Adrenal gland (tissue), 12 donors: ENCODE results near the gene PYGB. TPM values are rescaled to one million over a fixed set of nuclear protein-coding genes. Genes with fewer than 3 reads are reported as not detected.

Source experiments
- DNase-seq, 7 donors: peaks; one replicate each; pipeline ENCODE4 v3.0.0-alpha.2; 2019 to 2020
- H3K27ac ChIP-seq, 5 donors: fragments of 200-600 bp; sonication (generic) in 4 of 5; 1 replicate in 3 of 5; 2 replicates in 2 of 5; pipeline versions ENCODE4 v1.5.1 to v1.8.0; 2016 to 2020; ENCODE audit warnings: mild to moderate bottlenecking in 1 of 5
- H3K27me3 ChIP-seq: fragments of 200-600 bp; 2 replicates; pipeline ENCODE4 v1.8.0; 2021
- H3K36me3 ChIP-seq, 2 donors: fragments of 200-600 bp; replicated peaks in 1 of 2; 1 replicate in 1 of 2; 2 replicates in 1 of 2; pipeline versions ENCODE4 v1.5.1 to v1.8.0; 2018 to 2022
- H3K4me1 ChIP-seq, 2 donors: fragments of 200-600 bp; replicated peaks in 1 of 2; 1 replicate in 1 of 2; 2 replicates in 1 of 2; pipeline versions ENCODE4 v1.5.1 to v1.8.0; 2018 to 2021
- H3K4me3 ChIP-seq, 4 donors: fragments of 200-600 bp; sonication (generic) in 3 of 4; one replicate each; pipeline ENCODE4 v1.5.1; 2016 to 2018
- H3K9me3 ChIP-seq, 3 donors: fragments of 200-600 bp; sonication (generic) in 1 of 3; replicated peaks in 1 of 3; 1 replicate in 2 of 3; 2 replicates in 1 of 3; pipeline versions ENCODE4 v1.5.1 to v1.8.0; 2016 to 2021
- CTCF ChIP-seq, 6 experiments: fragments of 450-650 bp in 4 of 6; fragments of 200-600 bp in 2 of 6; sonication (generic) in 1 of 6; IDR thresholded peaks; 1 replicate in 5 of 6; 2 replicates in 1 of 6; pipeline versions ENCODE4 v1.5.1 to v1.8.0; 2016 to 2021; ENCODE audit warnings: antibody characterized with exemption in 6 of 6, mild to moderate bottlenecking in 2 of 6, moderate library complexity in 1 of 6
- POLR2A ChIP-seq, 2 donors: fragments of 450-650 bp; IDR thresholded peaks; one replicate each; pipeline ENCODE4 v1.6.1; 2017; ENCODE audit warnings: antibody characterized with exemption in 2 of 2, mild to moderate bottlenecking in 2 of 2, moderate library complexity in 1 of 2
- WGBS, 4 donors: extraction: QIAGEN DNeasy Blood & Tissue Kit in 2 of 4; methylation state at CpG; one replicate each; pipeline versions ENCODE4 v1.1.5 to v1.1.7; 2013 to 2017; 5-methylcytosine and 5-hydroxymethylcytosine counted together
- intact Hi-C, 2 donors: fragments of 100-400 bp; cut with DNase I; formaldehyde crosslinking; loops; one replicate each; pipeline versions ENCODE4 v1.14.1 to v1.15.0; 2022 to 2023
- polyA plus RNA-seq, 3 donors: library from polyadenylated mRNA; stranded (reverse); fragments of 200-250 nt in 2 of 3; fragments of 350-450 nt in 1 of 3; fragmentation: Illumina TruSeq in 1 of 3; extraction: RNeasy Lipid Tissue Mini Kit (QIAGEN cat#74804) in 1 of 3; gene quantifications; one replicate each; pipeline ENCODE4 v1.2.3, GENCODE V29; 2013 to 2014
- total RNA-seq, 9 donors: library from RNA; depleted of rRNA in 4 of 9; stranded (reverse); fragments of >200 nt in 4 of 9; fragments of 120-200 nt in 1 of 9; fragmentation: NEBNext Ultra II Directional in 1 of 9; extraction: Animal tissue kit (Norgen Biotek cat#: 25700) in 1 of 9; gene quantifications; one replicate each; pipeline versions ENCODE4 v1.1.0 to v1.2.4, GENCODE V29; 2013 to 2023
- donor health status: healthy with polysubstance abuse.
- donor health status: Bipolar disorder and iron deficiency.
- donor health status: DM: yes; HTN: yes; CAD: no.
- donor health status: DM: no; HTN: no; CAD: no.
- donor health status: DM: no; HTN: no; CAD: no.
- donor health status: DM: yes; HTN: yes; CAD: no.

PYGB gene
- total and polyA plus RNA-seq, 12 donors = 15.7 to 118 (median 71.4) TPM

- WGBS, 4 donors = 90 to 100% (median 93%) methylated on average over 5 to 21 of the region's 21 CpGs
- no peak for TF ChIP-seq CTCF (IDR thresholded peaks at IDR 0.05)
- no peak for TF ChIP-seq POLR2A (IDR thresholded peaks at IDR 0.05)
- peak in 6 of 7 donors; percentile 4 to 68 (median 10) for DNase-seq
- Histone ChIP-seq H3K4me3 (no peak overlapping the region), H3K27me3 (no peaks in the 10 kb centered on the region), H3K36me3 (peaks cover 0 to 91% of the 10 kb centered on the region in 2 donors), H3K9me3 (no peaks in the 10 kb centered on the region), H3K4me1 (no peaks in the 10 kb centered on the region), H3K27ac (no peak overlapping the region)
- intact Hi-C loops = no loop called here
These were observed 33.7 kb downstream of the PYGB start for GRCh38 chr20:25281541-25281991.

- H3K27ac ChIP-seq = no peak overlapping the region
- intact Hi-C loops = no loop called here
- no peaks in the 10 kb centered on the region for H3K27me3 ChIP-seq
- H3K4me3 ChIP-seq = no peak overlapping the region
- H3K36me3 ChIP-seq = peaks cover 0 to 92% of the 10 kb centered on the region in 2 donors
- H3K9me3 ChIP-seq = no peaks in the 10 kb centered on the region
- DNase-seq = peak in 5 of 7 donors; percentile 5 to 46 (median 12)
- H3K4me1 ChIP-seq = no peaks in the 10 kb centered on the region
- TF ChIP-seq CTCF (IDR thresholded peaks at IDR 0.05) = no peak
- TF ChIP-seq POLR2A (IDR thresholded peaks at IDR 0.05) = no peak
- WGBS, 4 donors = 85 to 100% (median 94%) methylated on average over 6 to 22 of the region's 22 CpGs
These were observed 34.3 kb downstream of the PYGB start for GRCh38 chr20:25282034-25282781.

GRCh38 chr20:25282796-25283195 is 34.9 kb downstream of the PYGB start:
- no peaks in the 10 kb centered on the region for H3K27me3 ChIP-seq
- intact Hi-C loops = no loop called here
- 89 to 92% (median 91%) methylated on average over 11 of the region's 11 CpGs for WGBS, 4 donors
- H3K4me3 ChIP-seq = no peak overlapping the region
- H3K27ac ChIP-seq = no peak overlapping the region
- peaks cover 0 to 93% of the 10 kb centered on the region in 2 donors for H3K36me3 ChIP-seq
- TF ChIP-seq CTCF (IDR thresholded peaks at IDR 0.05) (no peak), POLR2A (IDR thresholded peaks at IDR 0.05) (no peak)
- no peaks in the 10 kb centered on the region for H3K9me3 ChIP-seq
- no peaks in the 10 kb centered on the region for H3K4me1 ChIP-seq
- peak in 4 of 7 donors; percentile 6 to 36 (median 11) for DNase-seq

- Histone ChIP-seq H3K4me1 (no peaks in the 10 kb centered on the region), H3K4me3 (no peak overlapping the region), H3K9me3 (no peaks in the 10 kb centered on the region), H3K27ac (no peak overlapping the region), H3K36me3 (peaks cover 0 to 93% of the 10 kb centered on the region in 2 donors), H3K27me3 (no peaks in the 10 kb centered on the region)
- 92 to 94% (median 93%) methylated on average over 11 to 24 of the region's 24 CpGs for WGBS, 4 donors
- intact Hi-C loops = no loop called here
- TF ChIP-seq CTCF (IDR thresholded peaks at IDR 0.05) = no peak
- TF ChIP-seq POLR2A (IDR thresholded peaks at IDR 0.05) = no peak
- peak in 6 of 7 donors; percentile 2 to 42 (median 14) for DNase-seq
These were observed 35.5 kb downstream of the PYGB start for GRCh38 chr20:25283221-25283951.
